WTC11 (cell line): ENCODE results near the gene PACS1.

Source experiments
- CREM ChIP-seq: sonication (generic); formaldehyde crosslinking; IDR thresholded peaks from 2 replicates; pipeline ENCODE4 v1.8.1; 2022; ENCODE audit warnings: mild to moderate bottlenecking, missing genetic modification reagents, moderate library complexity
- CTCF ChIP-seq: fragments of 200-600 bp; IDR thresholded peaks from 2 replicates; pipeline ENCODE4 v1.8.0; 2022; ENCODE audit warnings: antibody characterized with exemption
- TEAD4 ChIP-seq: sonication (generic); formaldehyde crosslinking; IDR thresholded peaks from 2 replicates; pipeline ENCODE4 v1.8.0; 2022; ENCODE audit warnings: mild to moderate bottlenecking, missing genetic modification reagents

- TF ChIP-seq CREM (CRISPR knock-in tag) (no peak), CTCF (no peak), TEAD4 (no peak)
Measured at GRCh38 chr11:66248903-66249302, 178.8 kb downstream of the PACS1 start.
